Stimulated activated CD4-positive, alpha-beta T cell treated with anti-CD3 and anti-CD28 coated beads, TNF-alpha, amount 100 ng/mL, for 4 hours (primary cell): Measurements from ENCODE around the gene CWC27.

ENCODE experiments used
- DNase-seq, 3 experiments: peaks; one replicate each; pipeline ENCODE4 v3.0.0-alpha.2; 2020; ENCODE audit warnings: low read depth in 3 of 3

CWC27 gene

GRCh38 chr5:64977779-64978178 is 209.0 kb downstream of the CWC27 start:
- no peak for DNase-seq

GRCh38 chr5:64978546-64978945 is 209.8 kb downstream of the CWC27 start:
- no peak for DNase-seq

GRCh38 chr5:64979531-64979930 is 210.8 kb downstream of the CWC27 start:
- DNase-seq = no peak

- no peak for DNase-seq
Measured at GRCh38 chr5:64980176-64980575, 211.4 kb downstream of the CWC27 start.

- DNase-seq = no peak
Measured at GRCh38 chr5:64987768-64988167, 219.0 kb downstream of the CWC27 start.

GRCh38 chr5:65009207-65009606 is 240.5 kb downstream of the CWC27 start:
- DNase-seq = no peak

- no peak for DNase-seq
Measured at GRCh38 chr5:65010841-65011240, 242.1 kb downstream of the CWC27 start.

GRCh38 chr5:65012301-65012892 is 243.7 kb downstream of the CWC27 start:
- no peak for DNase-seq

- no peak for DNase-seq
Measured at GRCh38 chr5:65013166-65013565, 244.4 kb downstream of the CWC27 start.

GRCh38 chr5:65014769-65015168 is 246.0 kb downstream of the CWC27 start:
- no peak for DNase-seq

- no peak for DNase-seq
Measured at GRCh38 chr5:65015767-65016166, 247.0 kb downstream of the CWC27 start.

- no peak for DNase-seq
Measured at GRCh38 chr5:65017636-65018035, 248.9 kb downstream of the CWC27 start.

GRCh38 chr5:65018763-65019162 is 250.0 kb downstream of the CWC27 start:
- DNase-seq = no peak

- DNase-seq = no peak
Measured at GRCh38 chr5:65020492-65020891, 251.8 kb downstream of the CWC27 start.

GRCh38 chr5:65021527-65022226 is 252.9 kb downstream of the CWC27 start:
- no peak for DNase-seq

- DNase-seq = no peak
Measured at GRCh38 chr5:65022932-65023331, 254.2 kb downstream of the CWC27 start.

GRCh38 chr5:65024681-65025080 is 256.0 kb downstream of the CWC27 start:
- DNase-seq = no peak

GRCh38 chr5:65026816-65027548 is 258.3 kb downstream of the CWC27 start:
- no peak for DNase-seq

- no peak for DNase-seq
Measured at GRCh38 chr5:65029178-65029577, 260.4 kb downstream of the CWC27 start.

- DNase-seq = no peak
Measured at GRCh38 chr5:65030056-65030455, 261.3 kb downstream of the CWC27 start.

- no peak for DNase-seq
Measured at GRCh38 chr5:65032250-65032649, 263.5 kb downstream of the CWC27 start.

GRCh38 chr5:65034029-65034812 is 265.5 kb downstream of the CWC27 start:
- no peak for DNase-seq
